Nephron (organoid): Measurements from ENCODE around the gene CFAP46.

Source experiments
- H3K27ac Mint-ChIP-seq, 3 experiments: 2 replicates each; pipeline ENCODE4 v1.8.0; 2020; ENCODE audit warnings: mixed read lengths in 3 of 3, mild to moderate bottlenecking in 2 of 3, moderate library complexity in 1 of 3
- H3K27me3 Mint-ChIP-seq: 2 replicates; pipeline ENCODE4 v1.8.0; 2021; ENCODE audit warnings: low read depth, mild to moderate bottlenecking, moderate library complexity, mixed read lengths
- H3K36me3 Mint-ChIP-seq: 2 replicates; pipeline ENCODE4 v1.8.0; 2020; ENCODE audit warnings: low read depth, mixed read lengths
- H3K4me1 Mint-ChIP-seq: 2 replicates; pipeline ENCODE4 v1.8.0; 2020; ENCODE audit warnings: mixed read lengths
- H3K4me3 Mint-ChIP-seq, 3 experiments: 2 replicates each; pipeline ENCODE4 v1.8.0; 2020; ENCODE audit warnings: mild to moderate bottlenecking in 3 of 3, mixed read lengths in 3 of 3, moderate library complexity in 2 of 3
- H3K9me3 Mint-ChIP-seq: 2 replicates; pipeline ENCODE4 v1.8.0; 2020; ENCODE audit warnings: mixed read lengths
- CTCF ChIP-seq, 3 experiments: fragments of 200-600 bp; sonication (generic); IDR thresholded peaks; one replicate each; pipeline ENCODE4 v1.5.0; 2021; ENCODE audit warnings: antibody characterized with exemption in 3 of 3; ENCODE audit not compliant: unreplicated experiment in 3 of 3

Gene CFAP46

DNA sequence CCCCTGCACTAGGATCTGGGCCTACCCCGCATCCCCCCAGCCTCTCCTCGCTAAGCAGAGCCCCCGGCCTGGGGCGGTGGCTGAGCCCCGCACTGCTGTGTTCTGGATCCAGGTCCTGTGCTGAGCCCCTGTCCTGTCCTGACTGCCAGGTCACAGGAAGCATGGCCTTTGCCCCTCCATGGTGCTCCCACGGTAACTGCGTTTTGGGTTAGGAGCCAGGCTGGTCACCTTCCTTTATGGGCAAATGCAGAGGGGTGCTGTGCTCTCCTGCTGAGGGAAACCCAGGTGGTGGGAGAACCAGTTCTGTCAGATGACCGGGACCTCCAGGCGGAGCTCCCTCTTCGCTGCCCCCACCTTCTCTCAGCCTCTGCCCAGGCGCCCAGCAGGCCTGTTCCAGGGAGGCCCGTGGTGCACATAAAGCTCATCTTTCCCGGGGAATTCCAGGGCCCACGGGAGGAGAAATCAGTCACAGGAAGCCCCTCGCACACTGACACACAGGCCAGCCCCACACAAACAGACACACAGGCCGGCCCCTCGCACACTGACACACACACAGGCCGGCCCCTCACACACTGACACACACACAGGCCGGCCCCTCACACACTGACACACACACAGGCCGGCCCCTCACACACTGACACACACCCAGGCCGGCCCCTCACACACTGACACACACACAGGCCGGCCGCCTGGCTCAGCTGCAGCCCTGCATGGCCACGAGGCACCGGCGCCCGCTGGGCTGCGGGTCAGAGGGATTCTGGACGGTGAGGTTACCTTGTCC is 75.6 kb downstream of the CFAP46 start:
- Mint-ChIP-seq H3K4me3 (no peak overlapping the region), H3K9me3 (peaks cover 8% of the 10 kb centered on the region), H3K27ac (no peak overlapping the region), H3K36me3 (no peaks in the 10 kb centered on the region), H3K27me3 (peaks cover 8% of the 10 kb centered on the region), H3K4me1 (peaks cover 14% of the 10 kb centered on the region)
- no peak for TF ChIP-seq CTCF (IDR thresholded peaks at IDR 0.05; ENCODE audit: unreplicated experiment in 3 of 3)

DNA sequence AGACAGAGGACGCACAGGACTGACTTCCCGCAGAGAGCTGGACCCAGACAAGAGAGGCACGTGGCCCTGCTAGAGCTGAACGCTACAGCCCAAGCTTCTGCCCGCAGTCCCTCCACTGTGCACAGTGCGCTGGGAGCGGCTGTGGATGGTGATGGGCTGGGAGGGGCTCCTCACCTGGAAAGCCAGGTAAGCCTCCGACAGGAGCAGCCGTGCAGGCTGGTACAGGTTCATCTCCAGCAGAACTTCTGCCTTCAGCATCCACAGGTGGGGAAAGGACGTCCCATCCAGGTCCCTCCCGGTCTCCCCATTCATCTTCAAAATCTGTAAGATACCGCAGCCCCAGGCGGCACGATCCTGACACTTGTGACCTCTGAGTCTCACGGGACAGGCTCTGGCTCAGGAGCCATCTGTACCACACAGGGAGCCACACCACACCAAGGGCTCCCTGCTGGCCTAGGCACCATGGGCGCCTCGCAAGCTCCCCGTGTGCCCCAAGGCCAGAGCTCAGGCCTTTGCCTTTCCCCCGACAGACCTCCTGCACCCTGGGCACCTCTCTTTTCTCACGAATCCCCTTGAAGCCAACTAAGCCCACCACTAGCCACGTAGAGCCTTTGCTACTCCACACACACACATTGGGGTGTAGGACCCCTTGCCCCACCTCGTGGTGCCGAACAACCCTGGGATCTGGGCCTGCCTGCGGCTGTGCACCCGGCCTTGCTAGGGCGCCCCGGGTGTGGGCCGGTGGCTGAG is 76.3 kb downstream of the CFAP46 start:
- no peak for TF ChIP-seq CTCF (IDR thresholded peaks at IDR 0.05; ENCODE audit: unreplicated experiment in 3 of 3)
- Mint-ChIP-seq H3K27me3 (peaks cover 8% of the 10 kb centered on the region), H3K4me3 (no peak overlapping the region)

DNA sequence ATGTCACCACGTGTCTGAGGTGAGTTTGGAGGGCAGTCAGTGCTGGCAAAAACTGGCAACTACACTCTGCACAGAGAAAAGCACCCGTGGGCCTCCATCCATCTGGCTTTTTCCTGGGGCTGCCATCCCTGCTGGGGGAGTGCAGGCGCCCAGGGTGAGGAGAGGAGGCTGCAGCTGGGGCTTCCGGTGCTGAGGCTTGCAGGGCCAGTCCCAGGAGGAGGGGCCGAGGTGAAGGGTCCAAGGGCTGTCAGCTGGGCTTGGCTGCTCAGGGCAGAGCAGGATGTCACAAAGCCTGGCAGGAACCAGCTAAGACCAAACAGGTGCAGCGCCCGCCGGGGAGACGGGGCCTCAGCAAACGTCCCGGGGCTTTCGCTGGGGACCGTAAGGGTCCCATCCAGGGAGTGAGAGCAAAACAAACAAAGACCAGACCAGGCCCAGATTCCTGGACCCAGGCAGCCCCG is 77.2 kb downstream of the CFAP46 start:
- H3K9me3 Mint-ChIP-seq: peaks cover 4% of the 10 kb centered on the region
- no peak overlapping the region for H3K27ac Mint-ChIP-seq
- no peaks in the 10 kb centered on the region for H3K36me3 Mint-ChIP-seq
- peaks cover 14% of the 10 kb centered on the region for H3K4me1 Mint-ChIP-seq
- no peak overlapping the region for H3K4me3 Mint-ChIP-seq
- no peak for TF ChIP-seq CTCF (IDR thresholded peaks at IDR 0.05; ENCODE audit: unreplicated experiment in 3 of 3)
- H3K27me3 Mint-ChIP-seq: peaks cover 11% of the 10 kb centered on the region

More for the DNA sequence above, 76.3 kb downstream of the CFAP46 start:
- Mint-ChIP-seq H3K4me1 (peaks cover 14% of the 10 kb centered on the region), H3K9me3 (peaks cover 8% of the 10 kb centered on the region), H3K27ac (peak overlapping the region in 1 of 3 experiments; percentile 48), H3K36me3 (no peaks in the 10 kb centered on the region)

DNA sequence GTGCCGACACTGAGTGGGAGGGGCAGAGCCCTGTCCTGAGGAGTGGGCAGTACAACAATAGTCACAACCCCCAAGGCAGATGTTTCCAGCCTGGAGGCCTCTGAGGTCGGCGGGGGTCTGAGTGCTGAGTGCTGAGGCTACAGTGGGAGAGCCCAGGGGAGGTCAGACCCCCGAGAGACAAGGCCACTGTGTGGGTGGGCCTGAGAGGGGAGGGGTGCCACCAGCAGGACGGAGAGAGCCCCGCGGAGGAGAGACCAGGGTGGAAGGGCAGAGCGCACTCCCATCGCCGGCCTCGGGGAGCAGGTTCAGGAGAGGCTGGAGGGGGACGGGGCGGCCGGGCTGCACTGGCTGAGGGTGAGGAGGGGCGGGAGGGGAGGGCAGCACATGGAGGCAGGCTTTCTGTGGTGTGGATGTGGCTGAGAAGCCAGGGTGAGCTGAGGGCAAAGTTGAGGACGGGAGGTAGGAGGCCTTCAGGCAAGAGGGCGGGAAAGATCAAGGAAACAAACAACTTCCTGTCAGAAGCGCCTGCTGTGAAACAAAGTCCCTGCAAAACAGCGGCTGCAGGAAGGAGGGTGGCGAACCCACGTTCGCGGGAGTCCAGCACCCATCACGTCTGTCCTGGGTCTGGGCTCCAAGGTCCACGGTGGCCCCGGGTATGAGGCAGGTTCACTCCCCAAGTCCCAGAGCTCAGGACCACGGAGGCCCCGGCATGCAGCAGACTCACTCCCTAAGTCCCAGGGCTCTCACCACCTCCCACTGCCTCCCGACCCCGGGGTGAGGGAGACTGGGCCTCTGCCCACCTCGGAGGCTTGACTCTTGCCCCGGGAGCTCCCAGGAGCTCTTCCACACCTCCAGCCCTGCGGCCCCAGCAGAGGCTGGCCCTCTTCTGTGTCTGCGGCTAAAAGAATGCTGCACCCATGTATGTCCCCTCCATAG is 79.6 kb downstream of the CFAP46 start:
- no peak overlapping the region for H3K4me3 Mint-ChIP-seq

More for the DNA sequence above, 79.6 kb downstream of the CFAP46 start:
- no peak for TF ChIP-seq CTCF (IDR thresholded peaks at IDR 0.05; ENCODE audit: unreplicated experiment in 3 of 3)
- peak overlapping the region in 1 of 3 experiments; percentile 26 for H3K27ac Mint-ChIP-seq
- H3K4me1 Mint-ChIP-seq: peaks cover 14% of the 10 kb centered on the region
- H3K9me3 Mint-ChIP-seq: no peaks in the 10 kb centered on the region
- peaks cover 15% of the 10 kb centered on the region for H3K27me3 Mint-ChIP-seq
- no peaks in the 10 kb centered on the region for H3K36me3 Mint-ChIP-seq
